ENCODE data around the gene CCDC178. TPM values are rescaled to one million over a fixed set of nuclear protein-coding genes. Genes with fewer than 3 reads are reported as not detected.

CCDC178 gene
- total RNA-seq, 1 experiment from 2014 or later, result not detected

DNA sequence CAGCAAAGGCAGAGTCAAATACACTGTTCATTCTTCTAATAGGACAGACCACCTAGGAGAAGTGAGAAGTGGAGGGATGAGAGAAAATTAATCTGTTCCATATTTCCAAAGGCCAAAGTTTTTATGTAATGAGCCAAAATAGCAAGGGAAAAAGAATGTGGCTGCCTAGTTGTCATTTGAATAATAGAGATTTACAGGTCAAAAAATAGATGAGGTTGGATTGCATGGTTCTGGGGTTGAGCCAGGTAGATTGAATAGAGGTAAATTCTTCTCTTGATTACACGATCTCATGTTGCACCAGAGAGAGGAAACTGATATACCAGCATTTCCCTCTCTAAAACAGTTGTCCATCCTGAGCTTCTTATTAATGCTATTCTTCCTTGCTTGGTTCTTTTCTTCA, 325.8 kb downstream of the CCDC178 start (continued):
- no peak for TF ChIP-seq CEBPB (IDR thresholded peaks at IDR 0.05; ENCODE audit: low read depth)
- no peak for TF ChIP-seq EZH2phosphoT487 (IDR thresholded peaks at IDR 0.05; ENCODE audit: borderline replicate concordance)
- no peak for TF ChIP-seq TCF7L2 (IDR thresholded peaks at IDR 0.05; ENCODE audit: borderline replicate concordance, extremely low read depth, insufficient read depth, insufficient read length)
- TF ChIP-seq ELF1 (IDR thresholded peaks at IDR 0.05; ENCODE audit: borderline replicate concordance, low read depth), result no peak
- no peak for TF ChIP-seq JUND (IDR thresholded peaks at IDR 0.05)
- no peak for TF ChIP-seq EZH2 (IDR thresholded peaks at IDR 0.05)
- no peak for TF ChIP-seq ZFX (IDR thresholded peaks at IDR 0.05)
- no peak for TF ChIP-seq FOSL1 (IDR thresholded peaks at IDR 0.05; ENCODE audit: low read depth)

DNA sequence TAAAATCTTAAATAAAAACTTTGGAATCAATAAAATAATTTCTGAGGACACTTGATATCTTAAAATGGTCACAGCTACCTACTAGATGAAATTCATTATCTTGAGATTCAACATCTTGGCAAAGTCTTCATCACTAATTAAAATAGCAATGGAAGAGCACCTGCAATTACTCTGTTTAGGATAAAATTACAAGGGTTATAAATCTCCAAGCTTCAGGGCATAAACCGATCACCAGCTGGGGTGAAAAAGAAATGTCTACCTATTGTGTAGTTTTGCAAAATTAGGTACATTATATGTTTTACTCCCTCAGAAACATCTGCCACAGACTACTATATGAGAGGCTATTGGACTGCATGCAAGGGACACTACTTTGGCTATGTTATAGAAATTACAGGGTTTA, 327.1 kb downstream of the CCDC178 start:
- Histone ChIP-seq H2AFZ (ENCODE audit: low read depth, low read length, poor library complexity, severe bottlenecking) (no peak overlapping the region), H3K36me3 (ENCODE audit: control insufficient read depth in 1 of 2, insufficient read depth in 2 of 2, low read length in 2 of 2) (no peaks in the 10 kb centered on the region), H3K9ac (ENCODE audit: low read length) (no peak overlapping the region), H4K20me1 (ENCODE audit: insufficient read depth) (no peaks in the 10 kb centered on the region), H3K4me1 (ENCODE audit: control insufficient read depth in 1 of 2, insufficient read depth in 2 of 2, low read length in 2 of 2) (no peaks in the 10 kb centered on the region), H3K79me2 (ENCODE audit: insufficient read depth, low read length) (no peaks in the 10 kb centered on the region), H3K27ac (ENCODE audit: low read depth, low read length) (no peak overlapping the region), H3K4me2 (ENCODE audit: low read length) (no peak overlapping the region), H3K9me2 (ENCODE audit: insufficient read depth) (no peaks in the 10 kb centered on the region), H3K9me3 (ENCODE audit: control insufficient read depth in 1 of 2, insufficient read depth in 1 of 2, low read depth in 1 of 2, low read length in 2 of 2) (peaks cover 9 to 16% of the 10 kb centered on the region in 2 experiments; a peak in 3 of 4 replicates), H3K27me3 (ENCODE audit: insufficient read depth, low read length) (no peaks in the 10 kb centered on the region), H3K4me3 (replicated peaks in 1 of 2; ENCODE audit: low read depth in 1 of 2, low read length in 2 of 2) (no peak overlapping the region)
- ChIA-PET CTCF (no interaction called here), POLR2A (no interaction called here), RAD21 (ENCODE audit: low non-redundant PET in 1 of 2, low total read pairs in 2 of 2, uncharacterized antibody in 2 of 2, unreplicated experiment in 2 of 2) (no interaction called here)
- no peak for ATAC-seq
- DNase-seq (ENCODE audit: low read depth, low spot score), result no peak
- TF ChIP-seq POLR2AphosphoS5 (IDR thresholded peaks at IDR 0.05; ENCODE audit: low read depth, low read length), result no peak
- intact Hi-C loops (cut with micrococcal nuclease), result no loop called here
- no TSS peak for BruUV-seq (replicated peaks)

DNA sequence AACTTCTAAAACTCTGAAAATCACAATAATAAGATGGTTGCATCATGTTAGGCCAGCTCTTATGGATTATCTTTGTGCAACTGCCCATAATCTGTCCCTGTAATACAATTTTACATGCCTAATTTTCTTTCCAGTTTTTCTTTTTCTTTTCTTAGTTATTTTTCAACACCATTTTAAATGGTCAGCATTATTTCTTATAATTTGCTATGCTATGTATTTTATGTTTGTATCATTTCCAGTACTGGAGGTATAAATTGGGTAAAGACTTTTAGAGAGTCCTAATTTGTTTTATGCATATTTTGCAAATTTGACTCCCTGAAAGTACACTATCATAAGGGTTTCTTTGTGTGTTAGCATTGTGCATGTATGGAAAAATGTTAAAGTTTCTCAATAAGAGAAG, 333.0 kb downstream of the CCDC178 start:
- H3K27ac ChIP-seq (ENCODE audit: low read depth, low read length), result no peak overlapping the region
- RAD21 ChIA-PET (ENCODE audit: low non-redundant PET in 1 of 2, low total read pairs in 2 of 2, uncharacterized antibody in 2 of 2, unreplicated experiment in 2 of 2), result no interaction called here
- no peak overlapping the region for H3K9ac ChIP-seq (ENCODE audit: low read length)
- no peaks in the 10 kb centered on the region for H4K20me1 ChIP-seq (ENCODE audit: insufficient read depth)
- H2AFZ ChIP-seq (ENCODE audit: low read depth, low read length, poor library complexity, severe bottlenecking), result no peak overlapping the region
- no peaks in the 10 kb centered on the region for H3K36me3 ChIP-seq (ENCODE audit: control insufficient read depth in 1 of 2, insufficient read depth in 2 of 2, low read length in 2 of 2)
- no peaks in the 10 kb centered on the region for H3K79me2 ChIP-seq (ENCODE audit: insufficient read depth, low read length)
- CTCF ChIA-PET, result no interaction called here
- no peak overlapping the region for H3K4me3 ChIP-seq (replicated peaks in 1 of 2; ENCODE audit: low read depth in 1 of 2, low read length in 2 of 2)
- POLR2A ChIA-PET, result no interaction called here
- no peaks in the 10 kb centered on the region for H3K27me3 ChIP-seq (ENCODE audit: insufficient read depth, low read length)
- intact Hi-C loops (cut with micrococcal nuclease), result no loop called here
- no TSS peak for BruUV-seq (replicated peaks)
- H3K9me3 ChIP-seq (ENCODE audit: control insufficient read depth in 1 of 2, insufficient read depth in 1 of 2, low read depth in 1 of 2, low read length in 2 of 2), result peaks cover 5 to 19% of the 10 kb centered on the region in 2 experiments; a peak in 3 of 4 replicates
- ATAC-seq (no peak), DNase-seq (ENCODE audit: low read depth, low spot score) (no peak)
- H3K9me2 ChIP-seq (ENCODE audit: insufficient read depth), result no peaks in the 10 kb centered on the region
- no peaks in the 10 kb centered on the region for H3K4me1 ChIP-seq (ENCODE audit: control insufficient read depth in 1 of 2, insufficient read depth in 2 of 2, low read length in 2 of 2)
- H3K4me2 ChIP-seq (ENCODE audit: low read length), result no peak overlapping the region
- TF ChIP-seq, protein P1, sequence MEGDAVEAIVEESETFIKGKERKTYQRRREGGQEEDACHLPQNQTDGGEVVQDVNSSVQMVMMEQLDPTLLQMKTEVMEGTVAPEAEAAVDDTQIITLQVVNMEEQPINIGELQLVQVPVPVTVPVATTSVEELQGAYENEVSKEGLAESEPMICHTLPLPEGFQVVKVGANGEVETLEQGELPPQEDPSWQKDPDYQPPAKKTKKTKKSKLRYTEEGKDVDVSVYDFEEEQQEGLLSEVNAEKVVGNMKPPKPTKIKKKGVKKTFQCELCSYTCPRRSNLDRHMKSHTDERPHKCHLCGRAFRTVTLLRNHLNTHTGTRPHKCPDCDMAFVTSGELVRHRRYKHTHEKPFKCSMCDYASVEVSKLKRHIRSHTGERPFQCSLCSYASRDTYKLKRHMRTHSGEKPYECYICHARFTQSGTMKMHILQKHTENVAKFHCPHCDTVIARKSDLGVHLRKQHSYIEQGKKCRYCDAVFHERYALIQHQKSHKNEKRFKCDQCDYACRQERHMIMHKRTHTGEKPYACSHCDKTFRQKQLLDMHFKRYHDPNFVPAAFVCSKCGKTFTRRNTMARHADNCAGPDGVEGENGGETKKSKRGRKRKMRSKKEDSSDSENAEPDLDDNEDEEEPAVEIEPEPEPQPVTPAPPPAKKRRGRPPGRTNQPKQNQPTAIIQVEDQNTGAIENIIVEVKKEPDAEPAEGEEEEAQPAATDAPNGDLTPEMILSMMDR (IDR thresholded peaks at IDR 0.05 in 2 of 3, conservative IDR thresholded peaks at IDR 0.05 in 1 of 3; ENCODE audit: borderline replicate concordance in 1 of 3, insufficient read depth in 1 of 3, low read depth in 2 of 3, low read length in 2 of 3), result no peak
- no peak for TF ChIP-seq SIN3A (IDR thresholded peaks at IDR 0.05; ENCODE audit: low read depth)
- TF ChIP-seq YY1 (IDR thresholded peaks at IDR 0.05; ENCODE audit: extremely low read depth, insufficient replicate concordance, low read depth, low read length), result no peak
- TF ChIP-seq SP1 (IDR thresholded peaks at IDR 0.05; ENCODE audit: low read depth), result no peak
- TF ChIP-seq ELF1 (IDR thresholded peaks at IDR 0.05; ENCODE audit: borderline replicate concordance, low read depth), result no peak
- TF ChIP-seq CEBPB (IDR thresholded peaks at IDR 0.05; ENCODE audit: low read depth), result no peak
- no peak for TF ChIP-seq JUND (IDR thresholded peaks at IDR 0.05)
- TF ChIP-seq, protein P2, sequence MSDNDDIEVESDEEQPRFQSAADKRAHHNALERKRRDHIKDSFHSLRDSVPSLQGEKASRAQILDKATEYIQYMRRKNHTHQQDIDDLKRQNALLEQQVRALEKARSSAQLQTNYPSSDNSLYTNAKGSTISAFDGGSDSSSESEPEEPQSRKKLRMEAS (IDR thresholded peaks at IDR 0.05), result no peak
- TF ChIP-seq, protein P3, sequence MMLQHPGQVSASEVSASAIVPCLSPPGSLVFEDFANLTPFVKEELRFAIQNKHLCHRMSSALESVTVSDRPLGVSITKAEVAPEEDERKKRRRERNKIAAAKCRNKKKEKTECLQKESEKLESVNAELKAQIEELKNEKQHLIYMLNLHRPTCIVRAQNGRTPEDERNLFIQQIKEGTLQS (IDR thresholded peaks at IDR 0.05), result no peak
- no peak for TF ChIP-seq CBX3 (IDR thresholded peaks at IDR 0.05; ENCODE audit: low read depth)
- TF ChIP-seq EZH2phosphoT487 (IDR thresholded peaks at IDR 0.05; ENCODE audit: borderline replicate concordance), result no peak
- no peak for TF ChIP-seq ZNF274 (IDR thresholded peaks at IDR 0.05; ENCODE audit: low read depth, low read length)

Measured in HCT116 (cell line).